NCI-H82 (cell line): ENCODE measurements around the gene NCAPD2.
A peak's percentile ranks its signal among the peaks of the same experiment; 100 is the strongest.

Experiments
- DNase-seq: peaks from one replicate; lab custom pipeline; 2025; lab: John Stamatoyannopoulos, UW

The NCAPD2 gene

DNA sequence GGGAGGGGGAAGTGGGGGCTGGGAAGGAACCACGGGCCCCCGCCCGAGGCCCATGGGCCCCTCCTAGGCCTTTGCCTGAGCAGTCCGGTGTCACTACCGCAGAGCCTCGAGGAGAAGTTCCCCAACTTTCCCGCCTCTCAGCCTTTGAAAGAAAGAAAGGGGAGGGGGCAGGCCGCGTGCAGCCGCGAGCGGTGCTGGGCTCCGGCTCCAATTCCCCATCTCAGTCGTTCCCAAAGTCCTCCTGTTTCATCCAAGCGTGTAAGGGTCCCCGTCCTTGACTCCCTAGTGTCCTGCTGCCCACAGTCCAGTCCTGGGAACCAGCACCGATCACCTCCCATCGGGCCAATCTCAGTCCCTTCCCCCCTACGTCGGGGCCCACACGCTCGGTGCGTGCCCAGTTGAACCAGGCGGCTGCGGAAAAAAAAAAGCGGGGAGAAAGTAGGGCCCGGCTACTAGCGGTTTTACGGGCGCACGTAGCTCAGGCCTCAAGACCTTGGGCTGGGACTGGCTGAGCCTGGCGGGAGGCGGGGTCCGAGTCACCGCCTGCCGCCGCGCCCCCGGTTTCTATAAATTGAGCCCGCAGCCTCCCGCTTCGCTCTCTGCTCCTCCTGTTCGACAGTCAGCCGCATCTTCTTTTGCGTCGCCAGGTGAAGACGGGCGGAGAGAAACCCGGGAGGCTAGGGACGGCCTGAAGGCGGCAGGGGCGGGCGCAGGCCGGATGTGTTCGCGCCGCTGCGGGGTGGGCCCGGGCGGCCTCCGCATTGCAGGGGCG lies 40.2 kb downstream of the NCAPD2 start, which contains the start of gene GAPDH:
GAPDH (plus strand) TSS at position 595 of the 772 bp plus-strand sequence. CDS start 316 bp downstream, outside the sequence.
- DNase-seq: peak; percentile 99

DNA sequence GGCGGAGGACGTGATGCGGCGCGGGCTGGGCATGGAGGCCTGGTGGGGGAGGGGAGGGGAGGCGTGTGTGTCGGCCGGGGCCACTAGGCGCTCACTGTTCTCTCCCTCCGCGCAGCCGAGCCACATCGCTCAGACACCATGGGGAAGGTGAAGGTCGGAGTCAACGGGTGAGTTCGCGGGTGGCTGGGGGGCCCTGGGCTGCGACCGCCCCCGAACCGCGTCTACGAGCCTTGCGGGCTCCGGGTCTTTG lies 40.7 kb downstream of the NCAPD2 start:
- no peak for DNase-seq

DNA sequence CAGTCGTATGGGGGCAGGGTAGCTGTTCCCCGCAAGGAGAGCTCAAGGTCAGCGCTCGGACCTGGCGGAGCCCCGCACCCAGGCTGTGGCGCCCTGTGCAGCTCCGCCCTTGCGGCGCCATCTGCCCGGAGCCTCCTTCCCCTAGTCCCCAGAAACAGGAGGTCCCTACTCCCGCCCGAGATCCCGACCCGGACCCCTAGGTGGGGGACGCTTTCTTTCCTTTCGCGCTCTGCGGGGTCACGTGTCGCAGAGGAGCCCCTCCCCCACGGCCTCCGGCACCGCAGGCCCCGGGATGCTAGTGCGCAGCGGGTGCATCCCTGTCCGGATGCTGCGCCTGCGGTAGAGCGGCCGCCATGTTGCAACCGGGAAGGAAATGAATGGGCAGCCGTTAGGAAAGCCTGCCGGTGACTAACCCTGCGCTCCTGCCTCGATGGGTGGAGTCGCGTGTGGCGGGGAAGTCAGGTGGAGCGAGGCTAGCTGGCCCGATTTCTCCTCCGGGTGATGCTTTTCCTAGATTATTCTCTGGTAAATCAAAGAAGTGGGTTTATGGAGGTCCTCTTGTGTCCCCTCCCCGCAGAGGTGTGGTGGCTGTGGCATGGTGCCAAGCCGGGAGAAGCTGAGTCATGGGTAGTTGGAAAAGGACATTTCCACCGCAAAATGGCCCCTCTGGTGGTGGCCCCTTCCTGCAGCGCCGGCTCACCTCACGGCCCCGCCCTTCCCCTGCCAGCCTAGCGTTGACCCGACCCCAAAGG lies 41.2 kb downstream of the NCAPD2 start:
- peak; percentile 80 for DNase-seq

GRCh38 chr12:6535697-6535946 lies 41.7 kb downstream of the NCAPD2 start:
- DNase-seq: no peak

DNA sequence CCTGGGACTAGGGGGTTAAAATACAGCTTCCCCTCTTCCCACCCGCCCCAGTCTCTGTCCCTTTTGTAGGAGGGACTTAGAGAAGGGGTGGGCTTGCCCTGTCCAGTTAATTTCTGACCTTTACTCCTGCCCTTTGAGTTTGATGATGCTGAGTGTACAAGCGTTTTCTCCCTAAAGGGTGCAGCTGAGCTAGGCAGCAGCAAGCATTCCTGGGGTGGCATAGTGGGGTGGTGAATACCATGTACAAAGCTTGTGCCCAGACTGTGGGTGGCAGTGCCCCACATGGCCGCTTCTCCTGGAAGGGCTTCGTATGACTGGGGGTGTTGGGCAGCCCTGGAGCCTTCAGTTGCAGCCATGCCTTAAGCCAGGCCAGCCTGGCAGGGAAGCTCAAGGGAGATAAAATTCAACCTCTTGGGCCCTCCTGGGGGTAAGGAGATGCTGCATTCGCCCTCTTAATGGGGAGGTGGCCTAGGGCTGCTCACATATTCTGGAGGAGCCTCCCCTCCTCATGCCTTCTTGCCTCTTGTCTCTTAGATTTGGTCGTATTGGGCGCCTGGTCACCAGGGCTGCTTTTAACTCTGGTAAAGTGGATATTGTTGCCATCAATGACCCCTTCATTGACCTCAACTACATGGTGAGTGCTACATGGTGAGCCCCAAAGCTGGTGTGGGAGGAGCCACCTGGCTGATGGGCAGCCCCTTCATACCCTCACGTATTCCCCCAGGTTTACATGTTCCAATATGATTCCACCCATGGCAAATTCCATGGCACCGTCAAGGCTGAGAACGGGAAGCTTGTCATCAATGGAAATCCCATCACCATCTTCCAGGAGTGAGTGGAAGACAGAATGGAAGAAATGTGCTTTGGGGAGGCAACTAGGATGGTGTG lies 42.3 kb downstream of the NCAPD2 start:
- no peak for DNase-seq

- no peak for DNase-seq
Measured at GRCh38 chr12:6536894-6537579, 43.1 kb downstream of the NCAPD2 start.

DNA sequence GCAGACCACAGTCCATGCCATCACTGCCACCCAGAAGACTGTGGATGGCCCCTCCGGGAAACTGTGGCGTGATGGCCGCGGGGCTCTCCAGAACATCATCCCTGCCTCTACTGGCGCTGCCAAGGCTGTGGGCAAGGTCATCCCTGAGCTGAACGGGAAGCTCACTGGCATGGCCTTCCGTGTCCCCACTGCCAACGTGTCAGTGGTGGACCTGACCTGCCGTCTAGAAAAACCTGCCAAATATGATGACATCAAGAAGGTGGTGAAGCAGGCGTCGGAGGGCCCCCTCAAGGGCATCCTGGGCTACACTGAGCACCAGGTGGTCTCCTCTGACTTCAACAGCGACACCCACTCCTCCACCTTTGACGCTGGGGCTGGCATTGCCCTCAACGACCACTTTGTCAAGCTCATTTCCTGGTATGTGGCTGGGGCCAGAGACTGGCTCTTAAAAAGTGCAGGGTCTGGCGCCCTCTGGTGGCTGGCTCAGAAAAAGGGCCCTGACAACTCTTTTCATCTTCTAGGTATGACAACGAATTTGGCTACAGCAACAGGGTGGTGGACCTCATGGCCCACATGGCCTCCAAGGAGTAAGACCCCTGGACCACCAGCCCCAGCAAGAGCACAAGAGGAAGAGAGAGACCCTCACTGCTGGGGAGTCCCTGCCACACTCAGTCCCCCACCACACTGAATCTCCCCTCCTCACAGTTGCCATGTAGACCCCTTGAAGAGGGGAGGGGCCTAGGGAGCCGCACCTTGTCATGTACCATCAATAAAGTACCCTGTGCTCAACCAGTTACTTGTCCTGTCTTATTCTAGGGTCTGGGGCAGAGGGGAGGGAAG lies 43.9 kb downstream of the NCAPD2 start:
- DNase-seq: peak; percentile 88

GRCh38 chr12:6538420-6539313 lies 44.8 kb downstream of the NCAPD2 start:
- peak; percentile 59 for DNase-seq

DNA sequence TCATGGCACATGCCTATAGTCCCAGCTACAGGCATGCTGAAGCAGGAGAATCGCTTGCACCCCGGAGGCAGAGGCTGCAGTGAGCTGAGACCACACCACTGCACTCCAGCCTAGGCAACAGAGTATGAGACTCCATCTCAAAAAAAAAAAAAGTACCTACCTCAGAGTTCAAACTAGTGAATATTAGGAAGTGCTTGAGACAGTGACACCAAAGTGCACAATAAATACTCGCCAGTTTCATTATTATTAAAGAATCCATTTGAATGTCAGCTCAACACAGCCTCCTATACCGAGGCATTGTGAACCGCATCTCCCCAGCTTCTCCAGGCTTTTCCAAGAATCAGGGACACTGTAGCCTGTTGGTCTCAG lies 45.4 kb downstream of the NCAPD2 start:
- no peak for DNase-seq

DNA sequence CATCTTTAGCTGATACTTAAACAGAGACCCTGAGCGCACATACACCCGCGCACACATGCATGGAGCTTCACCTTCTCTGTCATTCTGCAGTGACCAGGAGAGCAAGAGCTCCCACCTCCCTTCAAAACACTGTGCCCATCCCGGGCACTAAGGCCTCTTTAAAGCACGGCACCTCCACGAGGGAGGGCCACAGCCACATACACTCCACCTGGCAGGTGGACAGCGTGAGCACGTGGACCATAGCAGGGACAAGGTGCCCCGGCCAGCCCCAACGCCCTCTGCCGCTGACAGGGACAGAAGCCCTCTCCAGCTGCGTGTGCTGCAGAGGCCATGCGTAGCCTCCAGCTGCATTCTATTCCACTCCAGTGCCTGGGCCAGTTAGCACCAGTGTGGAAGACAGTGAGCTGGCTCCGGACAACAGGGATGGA lies 45.8 kb downstream of the NCAPD2 start:
- peak; percentile 62 for DNase-seq

DNA sequence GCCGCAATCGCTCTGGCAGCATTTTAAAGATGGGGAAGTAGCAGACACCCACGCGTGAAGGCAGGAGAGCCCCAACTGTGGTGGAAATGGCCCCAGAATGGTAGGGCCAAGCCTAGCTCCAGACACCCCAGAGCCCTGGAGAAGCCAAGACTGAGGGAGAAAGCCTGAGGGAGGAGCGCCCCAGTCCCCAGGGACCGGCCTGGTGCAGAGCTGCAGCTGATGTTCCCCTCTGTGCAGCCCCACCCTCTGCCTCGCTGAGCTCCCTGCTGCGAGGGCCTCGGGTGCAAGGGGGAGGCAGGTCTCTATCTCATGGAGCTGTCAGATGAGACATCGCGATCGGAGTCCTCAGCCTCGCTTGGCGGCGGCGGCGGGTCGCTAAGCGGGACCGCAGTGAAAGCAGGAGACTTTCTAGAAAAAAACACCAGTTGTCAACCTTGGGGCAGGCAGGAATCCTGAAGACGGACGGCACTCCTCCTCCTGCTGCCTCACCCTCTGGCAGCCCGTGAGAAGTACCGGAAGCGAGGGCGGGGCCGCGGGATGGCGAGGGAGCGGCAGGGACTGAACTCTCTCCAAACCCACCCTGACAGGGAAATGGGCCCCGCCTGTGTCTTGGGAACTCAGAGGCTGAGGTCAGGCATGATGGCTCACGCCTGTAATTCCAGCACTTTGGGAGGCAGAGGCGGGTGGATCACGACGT lies 46.4 kb downstream of the NCAPD2 start:
- peak; percentile 94 for DNase-seq

- DNase-seq: no peak
Measured at GRCh38 chr12:6541371-6542165, 47.7 kb downstream of the NCAPD2 start.

DNA sequence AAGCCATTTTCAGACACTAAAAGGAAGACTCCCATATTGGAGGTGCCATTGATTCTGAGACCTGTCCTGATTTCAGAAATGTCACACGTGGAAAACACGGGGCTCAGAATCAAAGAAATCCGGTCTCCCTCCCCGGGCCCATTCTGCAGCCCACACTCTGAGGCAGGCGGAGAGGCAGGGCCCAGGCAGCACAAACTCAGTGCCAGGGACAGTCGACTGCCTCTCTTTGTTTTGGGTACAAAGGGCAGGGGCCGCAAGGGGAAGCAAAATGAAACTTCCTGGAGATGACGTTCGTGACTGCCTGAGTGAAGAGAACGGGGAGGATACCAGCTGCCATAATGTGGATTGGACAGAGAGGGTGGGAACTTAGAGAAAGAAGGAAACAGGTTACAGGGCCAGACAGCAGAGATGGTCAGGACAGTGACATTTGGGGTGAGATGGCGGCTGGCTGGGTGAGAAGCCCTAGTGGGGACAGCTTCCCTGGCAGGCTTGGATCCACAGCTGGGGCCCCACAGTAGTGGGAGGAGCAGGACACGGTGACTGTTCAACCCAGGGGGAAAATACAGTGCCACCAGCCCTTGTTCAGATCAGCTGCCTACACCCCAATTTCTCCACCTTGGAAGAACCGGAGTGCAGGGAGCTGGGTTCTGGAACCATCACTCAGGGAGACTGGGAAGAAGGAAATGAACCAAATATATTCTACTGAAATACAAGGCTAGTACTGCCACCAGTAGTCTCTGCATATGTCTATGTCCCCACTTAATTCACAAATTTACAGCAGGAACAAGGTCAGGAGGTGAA lies 48.5 kb downstream of the NCAPD2 start:
- no peak for DNase-seq

GRCh38 chr12:6546016-6546415 lies 52.1 kb downstream of the NCAPD2 start:
- no peak for DNase-seq

GRCh38 chr12:6547566-6547965 lies 53.7 kb downstream of the NCAPD2 start:
- no peak for DNase-seq

- DNase-seq: no peak
Measured at GRCh38 chr12:6547987-6548386, 54.1 kb downstream of the NCAPD2 start.

DNA sequence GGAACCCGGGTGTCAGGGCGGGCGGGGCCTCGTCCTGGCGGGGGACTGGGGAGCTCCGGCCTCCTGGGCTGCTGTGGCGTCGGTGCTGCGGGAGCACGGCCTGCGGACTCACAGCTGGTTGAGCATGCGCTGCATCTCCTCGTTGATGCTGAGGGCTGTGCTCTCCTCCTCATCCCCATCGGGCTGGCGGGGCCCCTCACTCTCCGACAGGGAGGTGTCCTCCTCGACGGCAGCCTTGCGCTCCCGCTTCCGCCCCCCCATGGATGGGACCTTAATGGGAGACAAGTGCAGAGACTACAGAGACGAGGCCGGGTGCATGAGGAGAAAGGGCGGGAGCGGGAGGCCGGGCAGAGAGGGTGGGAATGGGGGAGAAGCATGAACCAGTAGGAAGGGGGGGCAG lies 54.7 kb downstream of the NCAPD2 start:
- no peak for DNase-seq
